Upper lobe of right lung (tissue), 1 donor: ENCODE data around the gene OR52B6. TPM values are rescaled to one million over a fixed set of nuclear protein-coding genes. Genes with fewer than 3 reads are reported as not detected.

Source experiments
- ATAC-seq: fragments of 200-7000 bp; cut with Tn5 transposase; one replicate; pipeline ENCODE4 v1.9.1; 2020; ENCODE audit warnings: mild to moderate bottlenecking, moderate library complexity
- DNase-seq: peaks from one replicate; pipeline ENCODE4 v3.0.0-alpha.2; 2020
- H3K27ac ChIP-seq: fragments of 200-600 bp; one replicate; pipeline ENCODE4 v1.8.0; 2022
- H3K27me3 ChIP-seq: fragments of 200-600 bp; one replicate; pipeline ENCODE4 v1.8.0; 2022; ENCODE audit warnings: mild to moderate bottlenecking
- H3K36me3 ChIP-seq: fragments of 200-600 bp; one replicate; pipeline ENCODE4 v1.8.0; 2022
- H3K4me1 ChIP-seq: fragments of 200-600 bp; one replicate; pipeline ENCODE4 v1.8.0; 2022
- H3K4me3 ChIP-seq: fragments of 200-600 bp; one replicate; pipeline ENCODE4 v1.8.0; 2022; ENCODE audit warnings: mild to moderate bottlenecking
- H3K9me3 ChIP-seq: fragments of 200-600 bp; one replicate; pipeline ENCODE4 v1.8.0; 2022
- CTCF ChIP-seq: fragments of 200-600 bp; IDR thresholded peaks from one replicate; pipeline ENCODE4 v1.8.0; 2022; ENCODE audit warnings: antibody characterized with exemption
- intact Hi-C: fragments of 100-400 bp; cut with DNase I; formaldehyde crosslinking; loops from one replicate; pipeline ENCODE4 v1.11.0; 2022
- total RNA-seq: library from RNA; stranded (reverse); fragmentation: NEBNext Ultra II Directional; extraction: Animal tissue kit (Norgen Biotek cat#: 25700); gene quantifications from one replicate; pipeline ENCODE4 v1.2.1, GENCODE V29; 2021
- donor health status: DM: no; HTN: yes; CAD: no; lungs with severe emphysema.

The OR52B6 gene
- total RNA-seq, 1 donor from 2014 or later = not detected

DNA sequence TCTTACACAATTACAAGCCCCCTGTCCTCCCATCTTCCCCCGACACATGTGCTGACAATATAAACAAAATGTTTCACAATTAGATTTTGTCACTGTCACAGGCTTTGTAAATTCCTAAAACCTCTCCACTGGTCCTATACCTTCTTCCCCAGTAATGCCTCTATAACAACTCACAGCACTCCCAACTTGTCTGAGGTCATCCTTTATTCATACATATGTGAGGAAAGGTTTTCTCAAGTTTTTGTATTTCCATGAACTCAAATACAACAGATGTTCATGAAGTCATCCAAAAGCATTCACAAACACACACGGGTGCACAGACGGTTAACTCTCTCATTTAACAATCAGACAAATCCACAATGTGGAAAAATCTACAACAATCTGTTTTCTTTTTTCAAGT, 34.2 kb upstream of the OR52B6 start:
- intact Hi-C loops = no loop called here
- no peak overlapping the region for H3K27ac ChIP-seq
- no peaks in the 10 kb centered on the region for H3K27me3 ChIP-seq
- H3K4me1 ChIP-seq = no peaks in the 10 kb centered on the region
- ATAC-seq (no peak), DNase-seq (no peak)
- no peak overlapping the region for H3K4me3 ChIP-seq
- no peak for TF ChIP-seq CTCF
- no peaks in the 10 kb centered on the region for H3K9me3 ChIP-seq
- no peaks in the 10 kb centered on the region for H3K36me3 ChIP-seq

GRCh38 chr11:5547982-5548381, 32.7 kb upstream of the OR52B6 start:
- intact Hi-C loops = no loop called here
- no peak for TF ChIP-seq CTCF
- Histone ChIP-seq H3K27ac (no peak overlapping the region), H3K27me3 (no peaks in the 10 kb centered on the region), H3K4me3 (no peak overlapping the region), H3K36me3 (no peaks in the 10 kb centered on the region), H3K9me3 (no peaks in the 10 kb centered on the region), H3K4me1 (no peaks in the 10 kb centered on the region)
- DNase-seq (no peak), ATAC-seq (no peak)

- ATAC-seq = no peak
- intact Hi-C loops = no loop called here
- Histone ChIP-seq H3K4me3 (no peak within 1 kb of the TSS), H3K27me3 (no peaks in the 10 kb centered on the region), H3K27ac (no peak within 1 kb of the TSS), H3K4me1 (no peaks in the 10 kb centered on the region), H3K36me3 (no peaks in the 10 kb centered on the region), H3K9me3 (no peaks in the 10 kb centered on the region)
- no peak for DNase-seq
- no peak for TF ChIP-seq CTCF
Measured at GRCh38 chr11:5548440-5548839, 32.2 kb upstream of the OR52B6 start, which contains the start of gene OR52H1. Gene OR52H1, minus strand, starts transcription at chr11:5548540. Its CDS starts 3,035 bp downstream, at chr11:5545505.

DNA sequence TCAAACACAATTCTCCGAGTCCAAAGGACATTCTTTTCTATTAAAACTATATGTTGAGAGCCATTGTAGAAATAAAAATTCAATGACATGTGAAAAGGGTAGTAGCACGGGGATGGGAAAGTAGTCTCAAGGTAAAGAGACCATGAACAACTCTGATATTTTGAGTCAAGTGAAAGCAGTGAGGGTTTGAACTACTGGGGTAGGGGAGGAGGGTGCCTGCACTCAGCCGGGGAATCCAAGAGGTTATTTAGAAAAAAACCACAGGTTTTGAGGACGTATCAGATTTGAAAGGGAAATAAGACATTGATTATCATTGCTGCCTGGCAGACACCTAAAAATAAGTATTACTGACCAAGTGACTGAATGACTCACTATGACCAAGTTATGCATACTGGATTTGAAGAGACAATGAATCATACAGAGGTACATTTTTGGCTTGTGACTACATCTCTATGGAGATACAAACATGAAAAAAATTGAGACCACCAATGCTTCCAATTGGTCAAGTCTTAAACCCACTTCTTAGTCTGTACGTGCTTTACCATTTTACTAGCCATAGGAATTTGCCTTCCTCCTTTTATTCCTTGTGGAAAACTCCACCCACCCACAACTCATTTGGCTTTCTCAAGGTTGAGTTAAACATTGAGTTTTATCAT, 30.1 kb upstream of the OR52B6 start:
- Histone ChIP-seq H3K27me3 (no peaks in the 10 kb centered on the region), H3K4me3 (no peak overlapping the region), H3K27ac (no peak overlapping the region), H3K36me3 (no peaks in the 10 kb centered on the region), H3K4me1 (no peaks in the 10 kb centered on the region), H3K9me3 (no peaks in the 10 kb centered on the region)
- TF ChIP-seq CTCF = no peak
- no peak for ATAC-seq
- intact Hi-C loops = no loop called here
- DNase-seq = no peak

DNA sequence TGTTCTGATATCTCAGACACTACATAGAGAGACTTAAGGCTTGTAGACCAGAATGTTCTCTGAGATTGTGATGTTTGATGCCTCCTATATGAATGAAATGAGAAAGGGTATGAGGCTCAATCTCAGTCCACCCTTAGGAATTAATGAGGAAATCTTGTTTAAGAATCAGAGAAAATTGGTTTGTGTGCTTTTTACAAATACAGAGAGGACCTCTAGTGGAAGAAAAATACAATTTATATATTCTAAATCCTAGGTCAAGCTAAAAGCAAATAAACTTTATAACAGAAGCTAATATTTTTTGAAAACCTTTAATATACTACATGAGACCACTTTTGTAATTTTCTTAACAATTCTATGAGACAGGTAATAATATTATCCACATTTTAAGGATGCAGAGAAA, 27.3 kb upstream of the OR52B6 start:
- no peaks in the 10 kb centered on the region for H3K4me1 ChIP-seq
- no peak for TF ChIP-seq CTCF
- no peaks in the 10 kb centered on the region for H3K9me3 ChIP-seq
- H3K36me3 ChIP-seq = no peaks in the 10 kb centered on the region
- intact Hi-C loops = no loop called here
- no peak for ATAC-seq
- DNase-seq = no peak
- H3K4me3 ChIP-seq = no peak overlapping the region
- no peak overlapping the region for H3K27ac ChIP-seq
- H3K27me3 ChIP-seq = no peaks in the 10 kb centered on the region
